ENCODE results near the gene BMPR1A.

- no peak for TF ChIP-seq SMC3 (IDR thresholded peaks at IDR 0.05; ENCODE audit: low read depth, low read length)
- TF ChIP-seq CTCF (conservative IDR thresholded peaks at IDR 0.05; ENCODE audit: low read depth, low read length) = no peak
- TF ChIP-seq POLR2A (IDR thresholded peaks at IDR 0.05; ENCODE audit: low read depth, low read length) = no peak
- TF ChIP-seq RFX5 (IDR thresholded peaks at IDR 0.05; ENCODE audit: low read depth, low read length) = no peak
- TF ChIP-seq NFE2L2 (IDR thresholded peaks at IDR 0.05; ENCODE audit: low read depth, low read length) = no peak
- no peak for TF ChIP-seq MAFK (IDR thresholded peaks at IDR 0.05; ENCODE audit: low read depth, low read length)
- no peak for TF ChIP-seq RAD21 (IDR thresholded peaks at IDR 0.05; ENCODE audit: low read length)
These were observed 63.1 kb downstream of the BMPR1A start for GRCh38 chr10:86819567-86819966.
